ENCODE measurements around the gene IL13. TPM values are rescaled to one million over a fixed set of nuclear protein-coding genes. Genes with fewer than 3 reads are reported as not detected.

The IL13 gene
- total and polyA plus RNA-seq, 10 of the 15 experiments (the other 5 are each of a cell fraction or from before 2014, with no cell fraction given): 0.06 to 0.40 (median 0.11) TPM; not detected in 6

- no peak for TF ChIP-seq CEBPZ (IDR thresholded peaks at IDR 0.05; ENCODE audit: low read depth, low read length)
- TF ChIP-seq JUNB (IDR thresholded peaks at IDR 0.05): peak; percentile 98
- no peak for TF ChIP-seq HDGF (IDR thresholded peaks at IDR 0.05)
- no peak for TF ChIP-seq NBN (IDR thresholded peaks at IDR 0.05)
- no peak for TF ChIP-seq EGR1 (IDR thresholded peaks at IDR 0.05; ENCODE audit: borderline replicate concordance in 1 of 2, low read depth in 2 of 2, low read length in 2 of 2)
- TF ChIP-seq TCF3 (IDR thresholded peaks at IDR 0.05; ENCODE audit: borderline replicate concordance, insufficient read depth, low read depth, low read length): 0 out of 2 replicates have a peak, but pooled peaks have one; percentile 19
- TF ChIP-seq ZZZ3 (IDR thresholded peaks at IDR 0.05; ENCODE audit: control insufficient read depth, insufficient read length, low read depth): no peak
- peak; percentile 59; the same call in 1 of the 2 replicates for TF ChIP-seq JUND (IDR thresholded peaks at IDR 0.05; ENCODE audit: low read depth, low read length)
- no peak for TF ChIP-seq USF1 (IDR thresholded peaks at IDR 0.05; ENCODE audit: borderline replicate concordance, extremely low read length, insufficient read depth, low read depth, low read length)
- TF ChIP-seq SKIL (IDR thresholded peaks at IDR 0.05; ENCODE audit: low read depth, poor library complexity, severe bottlenecking): peak; percentile 78
- TF ChIP-seq MTA3 (IDR thresholded peaks at IDR 0.05; ENCODE audit: borderline replicate concordance, low read length): peak; percentile 81; the same call in 1 of the 2 replicates
- peak; percentile 31 for TF ChIP-seq BCL3 (IDR thresholded peaks at IDR 0.05; ENCODE audit: borderline replicate concordance, insufficient read depth, low read depth, low read length, poor library complexity, severe bottlenecking)
- no peak for TF ChIP-seq PBX3 (IDR thresholded peaks at IDR 0.05; ENCODE audit: insufficient replicate concordance, low read depth, low read length)
- TF ChIP-seq E2F4 (IDR thresholded peaks at IDR 0.05; ENCODE audit: low read depth, low read length): no peak
- 0 out of 2 replicates have a peak, but pooled peaks have one; percentile 12 for TF ChIP-seq IKZF1 (conservative IDR thresholded peaks at IDR 0.05)
- no peak for TF ChIP-seq FOXK2 (IDR thresholded peaks at IDR 0.05)
- TF ChIP-seq NFIC (IDR thresholded peaks at IDR 0.05; ENCODE audit: low read depth, low read length): peak; percentile 98
- 0 out of 3 replicates have a peak, but pooled peaks have one; percentile 57 for TF ChIP-seq POU2F2 (IDR thresholded peaks at IDR 0.05; ENCODE audit: borderline replicate concordance, low read depth, low read length)
- peak; percentile 66; the same call in 1 of the 2 replicates for TF ChIP-seq CBX5 (IDR thresholded peaks at IDR 0.05; ENCODE audit: low read depth)
- TF ChIP-seq POLR2A (IDR thresholded peaks at IDR 0.05; ENCODE audit: low read depth, low read length): no peak
These were observed 22.1 kb upstream of the IL13 start (continued) for GRCh38 chr5:132635873-132636272.

Data from GM12878 (cell line).